Upper lobe of right lung (tissue), 1 donor: ENCODE measurements around the gene PIP5KL1. TPM values are rescaled to one million over a fixed set of nuclear protein-coding genes. Genes with fewer than 3 reads are reported as not detected.

Source experiments
- ATAC-seq: fragments of 200-7000 bp; cut with Tn5 transposase; one replicate; pipeline ENCODE4 v1.9.1; 2020; ENCODE audit warnings: mild to moderate bottlenecking, moderate library complexity
- DNase-seq: peaks from one replicate; pipeline ENCODE4 v3.0.0-alpha.2; 2020
- H3K27ac ChIP-seq: fragments of 200-600 bp; one replicate; pipeline ENCODE4 v1.8.0; 2022
- H3K27me3 ChIP-seq: fragments of 200-600 bp; one replicate; pipeline ENCODE4 v1.8.0; 2022; ENCODE audit warnings: mild to moderate bottlenecking
- H3K36me3 ChIP-seq: fragments of 200-600 bp; one replicate; pipeline ENCODE4 v1.8.0; 2022
- H3K4me1 ChIP-seq: fragments of 200-600 bp; one replicate; pipeline ENCODE4 v1.8.0; 2022
- H3K4me3 ChIP-seq: fragments of 200-600 bp; one replicate; pipeline ENCODE4 v1.8.0; 2022; ENCODE audit warnings: mild to moderate bottlenecking
- H3K9me3 ChIP-seq: fragments of 200-600 bp; one replicate; pipeline ENCODE4 v1.8.0; 2022
- CTCF ChIP-seq: fragments of 200-600 bp; IDR thresholded peaks from one replicate; pipeline ENCODE4 v1.8.0; 2022; ENCODE audit warnings: antibody characterized with exemption
- intact Hi-C: fragments of 100-400 bp; cut with DNase I; formaldehyde crosslinking; loops from one replicate; pipeline ENCODE4 v1.11.0; 2022
- total RNA-seq: library from RNA; stranded (reverse); fragmentation: NEBNext Ultra II Directional; extraction: Animal tissue kit (Norgen Biotek cat#: 25700); gene quantifications from one replicate; pipeline ENCODE4 v1.2.1, GENCODE V29; 2021
- donor health status: DM: no; HTN: yes; CAD: no; lungs with severe emphysema.

PIP5KL1 gene
- total RNA-seq, 1 donor from 2014 or later: 3.5 TPM

- no peak for TF ChIP-seq CTCF
These were observed 43.6 kb upstream of the PIP5KL1 start for GRCh38 chr9:127974001-127974768.

GRCh38 chr9:127973169-127974000 lies 42.8 kb upstream of the PIP5KL1 start:
- TF ChIP-seq CTCF: no peak
- H3K9me3 ChIP-seq: no peaks in the 10 kb centered on the region
- intact Hi-C loops: no loop called here
- H3K36me3 ChIP-seq: no peaks in the 10 kb centered on the region
- H3K4me1 ChIP-seq: peaks cover 83% of the 10 kb centered on the region
- DNase-seq (no peak), ATAC-seq (no peak)
- peak overlapping the region; percentile 8 for H3K27ac ChIP-seq
- no peaks in the 10 kb centered on the region for H3K27me3 ChIP-seq
- no peak overlapping the region for H3K4me3 ChIP-seq

More at GRCh38 chr9:127974001-127974768, 43.6 kb upstream of the PIP5KL1 start:
- no peaks in the 10 kb centered on the region for H3K9me3 ChIP-seq
- H3K4me1 ChIP-seq: peaks cover 84% of the 10 kb centered on the region
- intact Hi-C loops: no loop called here
- H3K36me3 ChIP-seq: no peaks in the 10 kb centered on the region
- no peak for DNase-seq
- no peak overlapping the region for H3K4me3 ChIP-seq
- no peak for ATAC-seq
- no peaks in the 10 kb centered on the region for H3K27me3 ChIP-seq
- H3K27ac ChIP-seq: peak overlapping the region; percentile 8

- no peak for ATAC-seq
- H3K36me3 ChIP-seq: no peaks in the 10 kb centered on the region
- no peak overlapping the region for H3K4me3 ChIP-seq
These were observed 41.8 kb upstream of the PIP5KL1 start for GRCh38 chr9:127972236-127972871.

GRCh38 chr9:127971357-127972235 lies 41.0 kb upstream of the PIP5KL1 start:
- ATAC-seq (peak; percentile 9), DNase-seq (no peak)
- no peaks in the 10 kb centered on the region for H3K27me3 ChIP-seq
- no peak overlapping the region for H3K4me3 ChIP-seq
- no peaks in the 10 kb centered on the region for H3K9me3 ChIP-seq
- peak overlapping the region; percentile 55 for H3K27ac ChIP-seq
- H3K4me1 ChIP-seq: peaks cover 81% of the 10 kb centered on the region
- no peak for TF ChIP-seq CTCF
- intact Hi-C loops: no loop called here
- H3K36me3 ChIP-seq: no peaks in the 10 kb centered on the region

More at GRCh38 chr9:127972236-127972871, 41.8 kb upstream of the PIP5KL1 start:
- peaks cover 81% of the 10 kb centered on the region for H3K4me1 ChIP-seq
- TF ChIP-seq CTCF: no peak
- intact Hi-C loops: no loop called here
- no peaks in the 10 kb centered on the region for H3K9me3 ChIP-seq
- H3K27me3 ChIP-seq: no peaks in the 10 kb centered on the region
- no peak for DNase-seq
- H3K27ac ChIP-seq: peak overlapping the region; percentile 55
